ENCODE data around the gene ELAPOR2.
"Not testable (repeated sequence)": the region's sequence is repeated elsewhere in the genome, so short reads cannot be mapped to it uniquely, and the experiment has no call there.

ELAPOR2 gene

GRCh38 chr7:87100326-87100725 is 40.9 kb upstream of the ELAPOR2 start:
- Histone ChIP-seq H3K79me2 (ENCODE audit: insufficient read depth, low read depth) (no peaks in the 10 kb centered on the region), H3K4me2 (no peak overlapping the region), H2AFZ (ENCODE audit: low read depth) (no peak overlapping the region), H3K4me3 (IDR thresholded peaks at IDR 0.05; ENCODE audit: insufficient read depth, low read depth, low read length) (no peak overlapping the region), H3K9ac (no peak overlapping the region), H3K4me1 (ENCODE audit: low read depth, poor library complexity, severe bottlenecking) (no peaks in the 10 kb centered on the region), H3K27me3 (ENCODE audit: insufficient read depth, low read depth) (no peaks in the 10 kb centered on the region), H3K27ac (no peak overlapping the region), H4K20me1 (ENCODE audit: insufficient read depth) (no peaks in the 10 kb centered on the region), H3K36me3 (ENCODE audit: insufficient read depth) (no peaks in the 10 kb centered on the region)
- TF ChIP-seq, protein P1, sequence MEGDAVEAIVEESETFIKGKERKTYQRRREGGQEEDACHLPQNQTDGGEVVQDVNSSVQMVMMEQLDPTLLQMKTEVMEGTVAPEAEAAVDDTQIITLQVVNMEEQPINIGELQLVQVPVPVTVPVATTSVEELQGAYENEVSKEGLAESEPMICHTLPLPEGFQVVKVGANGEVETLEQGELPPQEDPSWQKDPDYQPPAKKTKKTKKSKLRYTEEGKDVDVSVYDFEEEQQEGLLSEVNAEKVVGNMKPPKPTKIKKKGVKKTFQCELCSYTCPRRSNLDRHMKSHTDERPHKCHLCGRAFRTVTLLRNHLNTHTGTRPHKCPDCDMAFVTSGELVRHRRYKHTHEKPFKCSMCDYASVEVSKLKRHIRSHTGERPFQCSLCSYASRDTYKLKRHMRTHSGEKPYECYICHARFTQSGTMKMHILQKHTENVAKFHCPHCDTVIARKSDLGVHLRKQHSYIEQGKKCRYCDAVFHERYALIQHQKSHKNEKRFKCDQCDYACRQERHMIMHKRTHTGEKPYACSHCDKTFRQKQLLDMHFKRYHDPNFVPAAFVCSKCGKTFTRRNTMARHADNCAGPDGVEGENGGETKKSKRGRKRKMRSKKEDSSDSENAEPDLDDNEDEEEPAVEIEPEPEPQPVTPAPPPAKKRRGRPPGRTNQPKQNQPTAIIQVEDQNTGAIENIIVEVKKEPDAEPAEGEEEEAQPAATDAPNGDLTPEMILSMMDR (conservative IDR thresholded peaks at IDR 0.05; ENCODE audit: low read depth, low read length) = no peak

DNA sequence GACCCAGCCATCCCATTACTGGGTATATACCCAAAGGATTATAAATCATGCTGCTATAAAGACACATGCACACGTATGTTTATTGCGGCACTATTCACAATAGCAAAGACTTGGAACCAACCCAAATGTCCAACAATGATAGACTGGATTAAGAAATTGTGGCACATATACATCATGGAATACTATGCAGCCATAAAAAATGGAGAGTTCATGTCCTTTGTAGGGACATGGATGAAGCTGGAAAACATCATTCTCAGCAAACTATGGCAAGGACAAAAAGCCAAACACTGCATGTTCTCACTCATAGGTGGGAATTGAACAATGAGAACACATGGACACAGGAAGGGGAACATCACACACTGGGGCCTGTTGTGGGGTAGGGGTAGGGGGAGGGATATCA is 37.9 kb upstream of the ELAPOR2 start:
- not testable (repeated sequence) for H3K27me3 ChIP-seq (ENCODE audit: insufficient read depth, low read depth); H4K20me1 ChIP-seq (ENCODE audit: insufficient read depth); H3K36me3 ChIP-seq (ENCODE audit: insufficient read depth); H3K4me3 ChIP-seq (IDR thresholded peaks at IDR 0.05; ENCODE audit: insufficient read depth, low read depth, low read length); H3K27ac ChIP-seq; H3K4me1 ChIP-seq (ENCODE audit: low read depth, poor library complexity, severe bottlenecking); H3K9ac ChIP-seq; H2AFZ ChIP-seq (ENCODE audit: low read depth); H3K4me2 ChIP-seq; H3K79me2 ChIP-seq (ENCODE audit: insufficient read depth, low read depth)

DNA sequence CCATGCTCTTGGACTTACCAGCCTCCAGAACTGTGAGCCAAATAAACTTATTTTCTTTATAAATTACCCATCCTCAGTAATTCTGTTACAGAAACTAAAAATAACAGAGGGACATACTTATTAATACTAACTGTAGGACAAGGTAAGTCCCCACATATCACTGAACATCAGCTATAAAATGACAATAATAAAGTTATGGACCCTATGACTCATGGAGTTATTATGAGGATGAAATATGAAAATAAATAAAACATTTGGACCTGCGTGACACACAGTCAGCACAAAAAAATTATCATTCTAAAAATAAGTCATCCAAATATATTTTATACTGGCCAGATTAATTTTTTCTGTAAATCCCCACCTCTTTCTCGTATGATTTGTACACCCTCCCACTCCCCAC is 34.9 kb upstream of the ELAPOR2 start:
- H3K4me2 ChIP-seq = no peak overlapping the region
- TF ChIP-seq, protein P1 (conservative IDR thresholded peaks at IDR 0.05; ENCODE audit: low read depth, low read length) = no peak
- H3K9ac ChIP-seq = no peak overlapping the region
- H3K4me1 ChIP-seq (ENCODE audit: low read depth, poor library complexity, severe bottlenecking) = no peaks in the 10 kb centered on the region
- no peak overlapping the region for H2AFZ ChIP-seq (ENCODE audit: low read depth)
- H3K79me2 ChIP-seq (ENCODE audit: insufficient read depth, low read depth) = no peaks in the 10 kb centered on the region
- H3K27me3 ChIP-seq (ENCODE audit: insufficient read depth, low read depth) = no peaks in the 10 kb centered on the region
- no peak overlapping the region for H3K27ac ChIP-seq
- no peak overlapping the region for H3K4me3 ChIP-seq (IDR thresholded peaks at IDR 0.05; ENCODE audit: insufficient read depth, low read depth, low read length)
- no peaks in the 10 kb centered on the region for H4K20me1 ChIP-seq (ENCODE audit: insufficient read depth)
- no peaks in the 10 kb centered on the region for H3K36me3 ChIP-seq (ENCODE audit: insufficient read depth)

DNA sequence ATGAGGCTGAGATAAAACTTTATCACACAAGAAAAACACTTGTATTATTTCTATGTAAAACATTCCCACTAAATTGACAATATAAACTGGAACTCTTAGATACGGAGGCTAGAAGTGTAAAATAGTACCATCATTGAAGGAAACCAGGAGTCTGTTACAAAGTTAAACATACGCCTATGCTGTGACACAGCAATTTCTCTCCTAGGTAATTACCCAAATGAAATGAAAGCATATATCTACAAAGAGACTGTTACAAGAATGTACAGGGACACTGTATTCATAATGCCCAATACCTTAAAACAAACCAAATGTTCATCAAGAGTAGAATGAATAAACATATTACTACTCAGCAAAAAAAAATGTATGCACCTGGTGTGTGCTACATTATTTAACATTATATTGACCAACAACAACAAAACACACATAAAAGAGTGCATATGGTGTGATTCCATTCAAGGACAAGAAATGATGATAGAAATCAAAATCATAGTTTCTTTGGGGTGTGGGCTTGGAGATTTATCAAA is 33.2 kb upstream of the ELAPOR2 start:
- Histone ChIP-seq H2AFZ (ENCODE audit: low read depth) (no peak overlapping the region), H3K36me3 (ENCODE audit: insufficient read depth) (no peaks in the 10 kb centered on the region), H4K20me1 (ENCODE audit: insufficient read depth) (no peaks in the 10 kb centered on the region), H3K79me2 (ENCODE audit: insufficient read depth, low read depth) (no peaks in the 10 kb centered on the region), H3K27ac (no peak overlapping the region), H3K4me1 (ENCODE audit: low read depth, poor library complexity, severe bottlenecking) (no peaks in the 10 kb centered on the region), H3K27me3 (ENCODE audit: insufficient read depth, low read depth) (no peaks in the 10 kb centered on the region), H3K4me2 (no peak overlapping the region), H3K4me3 (IDR thresholded peaks at IDR 0.05; ENCODE audit: insufficient read depth, low read depth, low read length) (no peak overlapping the region), H3K9ac (no peak overlapping the region)
- TF ChIP-seq, protein P1 (conservative IDR thresholded peaks at IDR 0.05; ENCODE audit: low read depth, low read length) = no peak

- Histone ChIP-seq H3K36me3 (ENCODE audit: insufficient read depth) (no peaks in the 10 kb centered on the region), H3K4me2 (no peak overlapping the region), H2AFZ (ENCODE audit: low read depth) (no peak overlapping the region), H3K27ac (no peak overlapping the region), H3K79me2 (ENCODE audit: insufficient read depth, low read depth) (no peaks in the 10 kb centered on the region), H4K20me1 (ENCODE audit: insufficient read depth) (no peaks in the 10 kb centered on the region), H3K4me3 (IDR thresholded peaks at IDR 0.05; ENCODE audit: insufficient read depth, low read depth, low read length) (no peak overlapping the region), H3K9ac (no peak overlapping the region), H3K4me1 (ENCODE audit: low read depth, poor library complexity, severe bottlenecking) (no peaks in the 10 kb centered on the region), H3K27me3 (ENCODE audit: insufficient read depth, low read depth) (no peaks in the 10 kb centered on the region)
- TF ChIP-seq, protein P1 (conservative IDR thresholded peaks at IDR 0.05; ENCODE audit: low read depth, low read length) = no peak
Observed at GRCh38 chr7:87091487-87092066, 32.1 kb upstream of the ELAPOR2 start.
